Urinary bladder (tissue), 4 donors: Measurements from ENCODE around the gene ETV6. TPM values are rescaled to one million over a fixed set of nuclear protein-coding genes. Genes with fewer than 3 reads are reported as not detected.

Experiments
- DNase-seq: peaks from one replicate; pipeline ENCODE4 v3.0.0-alpha.2; 2015; ENCODE audit errors: extremely low spot score
- H3K27ac ChIP-seq: one replicate; pipeline ENCODE4 v1.5.1; 2013; ENCODE audit warnings: low read depth, mild to moderate bottlenecking, moderate library complexity
- H3K36me3 ChIP-seq: one replicate; pipeline ENCODE4 v1.6.1; 2013; ENCODE audit warnings: mild to moderate bottlenecking, moderate library complexity; ENCODE audit not compliant: insufficient read depth
- H3K4me1 ChIP-seq: one replicate; pipeline ENCODE4 v1.6.1; 2013; ENCODE audit warnings: mild to moderate bottlenecking, moderate library complexity; ENCODE audit not compliant: insufficient read depth
- H3K4me3 ChIP-seq: one replicate; pipeline ENCODE4 v1.5.1; 2013; ENCODE audit warnings: low read depth, low read length
- WGBS: extraction: QIAGEN DNeasy Blood & Tissue Kit; methylation state at CpG from one replicate; pipeline ENCODE4 v1.1.7; 2013; 5-methylcytosine and 5-hydroxymethylcytosine counted together
- polyA plus RNA-seq: library from polyadenylated mRNA; stranded (reverse); fragments of 200-250 nt; gene quantifications from one replicate; pipeline ENCODE4 v1.2.3, GENCODE V29; 2013
- total RNA-seq: library from RNA; depleted of rRNA; stranded (reverse); fragments of >200 nt; gene quantifications from one replicate; pipeline ENCODE4 v1.2.3, GENCODE V29; 2014
- donor health status: healthy with polysubstance abuse.
- donor health status: healthy.

Gene ETV6
- total and polyA plus RNA-seq, 2 donors: 11.8 to 12.7 TPM

DNA sequence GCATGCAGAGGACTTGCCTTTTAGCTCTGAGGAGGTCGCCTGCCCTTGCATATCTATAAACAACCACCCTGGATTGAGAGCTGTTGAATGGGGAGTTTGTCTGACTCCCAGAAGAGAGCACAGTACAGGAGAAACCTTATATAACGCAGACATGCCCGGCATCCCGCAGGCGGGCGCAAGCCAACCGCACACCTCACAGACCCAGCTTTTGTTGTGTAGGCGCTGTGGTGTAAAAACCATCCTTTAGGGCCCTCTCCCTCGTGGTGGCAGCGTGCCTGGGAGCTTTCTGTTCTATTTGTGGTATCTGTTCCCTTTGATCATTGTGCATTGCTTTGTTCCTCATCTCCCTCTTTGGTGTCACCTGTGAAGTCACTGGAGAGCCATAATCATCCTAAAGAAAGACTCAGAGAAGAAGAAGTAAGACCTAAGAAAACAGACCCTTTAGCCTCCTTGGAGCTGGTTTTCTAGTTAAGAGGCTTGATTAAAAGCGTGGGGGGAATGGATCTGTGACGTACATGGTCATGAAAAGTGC is 77.7 kb downstream of the ETV6 start:
- Histone ChIP-seq H3K4me1 (peaks cover 1% of the 10 kb centered on the region), H3K36me3 (no peaks in the 10 kb centered on the region), H3K4me3 (no peak overlapping the region), H3K27ac (no peak overlapping the region)
- WGBS: 80% methylated on average over 12 of the region's 12 CpGs
- no peak for DNase-seq

DNA sequence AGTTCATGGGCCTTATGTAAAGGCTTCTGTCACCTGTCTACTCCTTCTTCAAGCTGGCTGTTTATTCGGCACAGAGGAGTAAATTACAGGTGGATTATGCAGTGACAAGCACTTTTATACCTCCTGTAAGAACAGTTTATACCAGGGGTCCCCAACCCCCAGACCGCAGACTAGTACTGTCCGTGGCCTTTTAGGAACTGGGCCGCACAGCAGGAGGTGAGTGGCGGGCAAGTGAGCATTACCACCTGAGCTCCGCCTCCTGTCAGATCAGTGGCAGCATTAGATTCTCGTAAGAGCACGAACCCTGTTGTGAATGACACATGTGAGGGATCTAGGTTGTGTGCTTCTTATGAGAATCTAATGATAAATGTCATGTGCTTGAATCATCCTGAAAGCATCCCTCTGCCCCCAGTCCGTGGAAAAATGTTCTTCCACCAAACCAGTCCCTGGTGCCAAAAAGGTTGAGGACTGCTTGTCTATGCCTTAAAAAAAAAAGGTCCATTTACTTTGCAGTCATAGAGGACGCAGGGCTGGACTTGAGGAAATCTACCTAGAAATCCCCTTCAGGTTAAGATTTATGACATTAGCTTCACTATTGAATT is 78.8 kb downstream of the ETV6 start:
- DNase-seq: no peak
- peaks cover 1% of the 10 kb centered on the region for H3K4me1 ChIP-seq
- no peak overlapping the region for H3K27ac ChIP-seq
- WGBS: 84% methylated on average over 10 of the region's 10 CpGs
- H3K4me3 ChIP-seq: no peak overlapping the region
- H3K36me3 ChIP-seq: no peaks in the 10 kb centered on the region

DNA sequence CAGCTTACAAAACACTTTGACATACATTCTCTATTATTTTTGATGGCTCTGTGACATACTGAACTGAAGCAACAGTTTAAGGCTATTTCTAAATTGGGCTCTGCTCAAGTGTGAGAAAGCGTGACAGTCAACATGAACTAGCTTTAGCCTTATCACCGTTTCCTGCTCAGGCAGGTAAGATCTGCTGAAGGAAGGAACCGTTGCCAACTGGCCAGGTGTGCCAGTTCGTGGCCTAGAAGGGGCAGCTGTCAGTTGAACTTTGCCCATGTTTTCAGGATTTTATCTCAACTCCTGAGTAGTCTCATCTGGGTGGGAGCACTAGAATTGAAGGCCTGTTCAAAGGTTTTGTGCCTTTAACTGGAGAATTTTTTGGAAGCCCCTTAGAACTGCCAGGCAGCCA is 79.5 kb downstream of the ETV6 start:
- no peak overlapping the region for H3K27ac ChIP-seq
- DNase-seq: no peak
- H3K4me1 ChIP-seq: peaks cover 1% of the 10 kb centered on the region
- no peak overlapping the region for H3K4me3 ChIP-seq
- WGBS: 70% methylated on average over 4 of the region's 4 CpGs
- H3K36me3 ChIP-seq: no peaks in the 10 kb centered on the region

DNA sequence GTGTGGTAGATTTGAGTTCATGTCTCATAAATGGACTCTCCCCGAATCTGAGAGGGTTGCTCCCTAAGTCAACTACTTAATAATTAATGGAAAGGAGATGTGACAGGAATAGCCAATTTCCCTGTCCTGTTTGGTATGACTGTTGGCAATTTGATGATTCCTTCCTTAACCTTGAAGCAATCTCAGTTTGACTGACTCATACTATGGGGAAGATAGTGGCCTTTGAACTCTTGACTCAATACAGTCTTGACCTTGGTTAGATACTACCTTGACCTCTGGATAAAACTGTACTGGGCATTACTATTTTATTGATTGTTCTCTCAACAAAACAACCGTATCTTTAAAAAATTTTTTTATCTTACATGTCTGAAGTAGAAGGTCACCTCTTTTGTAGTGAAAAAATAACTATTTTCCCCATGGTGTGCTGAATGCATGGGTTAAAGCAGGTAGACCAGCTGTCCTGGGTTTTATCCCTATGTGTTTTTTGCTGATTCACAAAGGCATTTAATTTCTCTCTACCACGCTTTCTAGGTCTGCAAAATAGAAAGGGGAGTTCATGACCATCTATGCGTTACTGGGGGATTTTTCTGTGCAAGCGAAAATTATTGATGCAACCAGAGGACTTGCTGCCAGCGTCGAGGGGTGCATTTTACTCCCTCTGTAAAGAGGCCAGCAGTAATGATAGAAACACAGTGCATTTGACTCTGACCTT is 80.1 kb downstream of the ETV6 start:
- no peaks in the 10 kb centered on the region for H3K36me3 ChIP-seq
- WGBS: 83% methylated on average over 7 of the region's 7 CpGs
- H3K4me3 ChIP-seq: no peak overlapping the region
- DNase-seq: no peak
- peak overlapping the region; percentile 18 for H3K27ac ChIP-seq
- H3K4me1 ChIP-seq: peaks cover 1% of the 10 kb centered on the region

DNA sequence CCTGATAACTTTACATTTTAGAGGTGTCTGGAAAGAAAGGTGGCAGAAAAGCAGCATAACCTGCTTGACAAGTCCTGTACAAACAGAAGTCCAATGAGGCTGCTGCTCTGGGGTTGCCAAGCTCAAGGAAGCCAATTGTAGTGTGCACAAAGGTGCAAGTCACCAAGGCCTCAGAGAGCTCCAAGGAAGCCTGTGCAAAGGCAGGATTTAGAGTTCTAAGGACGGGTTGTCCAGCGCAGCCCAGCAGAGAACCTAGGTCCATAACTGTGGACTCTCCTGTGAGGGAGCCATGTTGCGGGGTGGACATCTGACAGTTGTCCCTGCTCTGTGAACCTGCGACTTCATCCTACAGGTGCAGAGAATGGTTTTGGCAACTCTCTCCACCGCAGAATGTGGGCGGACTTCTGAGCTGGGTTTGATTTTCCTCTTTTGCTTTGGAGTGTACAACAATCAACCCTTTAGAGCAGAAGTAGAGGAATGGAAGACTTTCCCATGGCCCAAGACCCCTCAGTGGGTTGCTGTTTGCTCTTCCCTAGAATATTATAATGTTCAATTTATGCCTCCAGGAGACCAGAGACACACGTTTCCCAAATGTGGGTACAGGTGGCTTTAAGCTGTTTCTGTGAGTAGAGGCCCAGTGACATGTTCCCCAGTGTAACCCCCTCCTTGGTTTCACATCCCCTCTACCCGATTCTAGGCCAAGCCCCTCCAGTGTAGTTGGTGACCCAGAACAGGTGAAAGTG is 81.0 kb downstream of the ETV6 start:
- H3K27ac ChIP-seq: peak overlapping the region; percentile 68
- H3K36me3 ChIP-seq: no peaks in the 10 kb centered on the region
- peaks cover 1% of the 10 kb centered on the region for H3K4me1 ChIP-seq
- peak; percentile 64 for DNase-seq
- no peak overlapping the region for H3K4me3 ChIP-seq
- 85% methylated on average over 8 of the region's 8 CpGs for WGBS

DNA sequence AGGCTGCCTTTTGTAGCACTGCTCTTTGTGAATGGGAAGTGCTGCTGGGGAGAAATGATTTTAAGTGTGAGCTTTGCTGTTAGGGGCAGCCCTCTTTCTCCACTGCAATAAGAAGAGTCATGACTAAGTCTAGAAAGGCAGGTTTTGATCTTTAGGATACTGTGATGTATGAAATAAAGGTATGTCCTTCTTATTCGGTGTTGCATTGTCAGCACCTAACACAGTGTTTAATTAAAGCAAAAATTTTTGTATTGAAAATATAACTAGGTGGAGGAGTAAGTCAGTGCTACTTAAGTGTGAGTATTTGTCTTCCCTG is 81.5 kb downstream of the ETV6 start:
- peak overlapping the region; percentile 68 for H3K27ac ChIP-seq
- 84% methylated on average over 1 of the region's 1 CpG for WGBS
- H3K4me3 ChIP-seq: no peak overlapping the region
- no peak for DNase-seq
- H3K36me3 ChIP-seq: no peaks in the 10 kb centered on the region
- H3K4me1 ChIP-seq: peaks cover 1% of the 10 kb centered on the region

DNA sequence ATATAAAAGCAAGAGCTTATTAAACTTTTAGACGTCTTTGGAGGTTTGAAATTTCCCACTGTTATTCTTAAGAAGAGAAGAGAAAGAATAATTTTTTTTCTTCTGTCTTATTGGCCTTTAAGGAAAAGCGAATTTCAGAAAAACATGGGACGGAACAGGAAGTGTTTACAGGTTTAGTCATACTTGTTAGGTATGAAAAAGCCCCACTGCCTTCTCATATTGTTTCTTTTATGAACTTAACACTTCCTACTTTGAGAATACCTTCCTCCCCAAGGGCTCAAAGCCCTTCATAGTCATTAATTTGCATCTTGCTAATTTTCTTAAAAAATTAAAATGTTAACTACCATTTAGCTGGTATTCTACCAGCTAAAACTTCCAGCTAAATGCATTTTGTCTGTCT is 82.0 kb downstream of the ETV6 start:
- Histone ChIP-seq H3K4me3 (no peak overlapping the region), H3K4me1 (peaks cover 1% of the 10 kb centered on the region), H3K27ac (no peak overlapping the region), H3K36me3 (no peaks in the 10 kb centered on the region)
- 56% methylated on average over 3 of the region's 3 CpGs for WGBS
- DNase-seq: no peak

DNA sequence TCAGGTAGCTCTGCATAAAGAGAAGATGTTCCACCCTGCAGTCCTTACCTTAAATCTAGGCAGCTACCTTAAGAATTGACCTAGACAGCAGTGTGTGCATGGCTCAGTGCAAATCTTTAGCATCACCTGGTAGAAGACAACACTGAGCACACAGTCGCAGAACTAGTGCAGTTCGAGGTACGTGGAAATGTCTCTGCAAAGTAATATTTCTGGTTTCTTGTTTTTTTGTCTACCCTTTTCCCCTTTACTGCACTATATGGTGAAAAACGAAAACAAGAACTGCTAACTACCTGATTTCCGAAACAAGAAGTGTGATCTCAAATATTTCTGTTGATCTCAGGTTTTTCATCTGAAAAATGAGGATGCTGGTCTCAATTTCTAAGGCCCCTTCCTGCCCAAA is 82.5 kb downstream of the ETV6 start:
- H3K27ac ChIP-seq: no peak overlapping the region

DNA sequence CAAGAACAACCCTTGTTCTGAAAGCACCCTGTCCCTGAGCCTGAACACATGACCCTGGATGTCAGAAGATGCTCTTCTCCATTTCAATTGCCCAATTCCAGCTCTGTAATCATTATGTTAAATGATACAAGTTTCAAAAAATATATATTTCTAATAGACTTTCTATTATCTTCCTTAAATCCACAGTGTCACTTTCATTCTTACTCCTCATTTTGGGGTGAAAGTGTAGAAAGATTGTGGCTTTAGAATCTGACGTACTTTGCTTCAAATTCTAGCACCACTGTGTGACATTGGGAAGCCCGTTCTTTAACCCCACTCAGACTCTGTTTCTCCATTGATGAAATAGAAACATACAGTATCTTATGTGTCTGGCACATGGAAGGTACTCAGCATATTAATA is 83.2 kb downstream of the ETV6 start:
- Histone ChIP-seq H3K4me3 (no peak overlapping the region), H3K27ac (no peak overlapping the region), H3K4me1 (peaks cover 1% of the 10 kb centered on the region), H3K36me3 (no peaks in the 10 kb centered on the region)
- 84% methylated on average over 2 of the region's 2 CpGs for WGBS
- DNase-seq: no peak

More for the DNA sequence above, 82.5 kb downstream of the ETV6 start:
- DNase-seq: no peak
- WGBS: 83% methylated on average over 5 of the region's 5 CpGs
- H3K4me1 ChIP-seq: peaks cover 1% of the 10 kb centered on the region
- H3K4me3 ChIP-seq: no peak overlapping the region
- no peaks in the 10 kb centered on the region for H3K36me3 ChIP-seq

DNA sequence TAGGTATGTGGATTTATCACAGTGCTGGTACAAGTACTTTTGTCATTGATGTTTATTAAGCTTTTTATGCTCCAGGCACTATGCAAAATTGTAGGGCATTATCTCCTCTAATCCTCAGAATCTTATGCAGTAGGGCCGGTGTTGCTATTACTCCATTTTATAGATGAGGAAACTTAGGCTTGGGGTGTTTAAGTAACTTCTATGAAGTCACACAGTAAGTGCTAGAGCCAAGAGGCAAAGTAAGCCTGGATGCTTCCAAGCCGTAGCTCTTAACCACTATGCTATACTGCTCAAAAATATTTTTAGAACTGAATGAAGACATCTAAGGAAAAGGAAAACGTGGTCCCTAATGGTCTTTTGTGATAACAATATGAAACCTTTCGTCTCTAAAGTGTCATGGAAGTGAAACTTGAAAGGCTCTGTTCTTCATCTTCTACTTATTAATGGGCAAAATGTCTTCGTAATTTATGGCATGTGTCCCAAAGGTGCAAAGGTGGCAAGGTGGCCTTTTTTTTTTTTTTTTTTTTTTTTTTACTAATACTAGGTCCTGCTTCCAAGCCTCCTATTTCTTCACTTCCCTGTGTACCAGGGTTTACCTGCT is 85.2 kb downstream of the ETV6 start:
- Histone ChIP-seq H3K27ac (no peak overlapping the region), H3K36me3 (no peaks in the 10 kb centered on the region), H3K4me1 (peaks cover 1% of the 10 kb centered on the region), H3K4me3 (no peak overlapping the region)
- no peak for DNase-seq
- WGBS: 82% methylated on average over 5 of the region's 5 CpGs

DNA sequence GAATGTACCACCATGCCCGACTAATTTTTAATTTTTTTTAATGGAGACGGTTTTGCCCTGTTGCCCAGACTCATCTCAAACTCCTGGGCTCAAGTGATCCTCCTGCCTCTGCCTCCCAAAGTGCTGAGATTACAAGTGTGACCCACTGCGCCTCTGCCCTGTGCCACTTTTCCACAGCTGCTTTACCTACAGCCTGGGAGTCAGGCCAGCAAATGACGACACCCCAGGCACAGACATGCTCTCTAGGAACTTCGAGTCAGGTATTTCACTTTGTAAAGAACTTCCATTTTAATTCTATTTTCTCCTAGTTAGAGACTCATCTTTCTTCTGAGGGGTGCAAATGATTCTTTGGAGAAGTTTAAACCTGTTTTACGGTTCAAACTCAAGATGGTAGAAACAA is 89.0 kb downstream of the ETV6 start:
- Histone ChIP-seq H3K4me3 (no peak overlapping the region), H3K36me3 (no peaks in the 10 kb centered on the region), H3K27ac (no peak overlapping the region), H3K4me1 (no peaks in the 10 kb centered on the region)
- WGBS: 94% methylated on average over 6 of the region's 6 CpGs
- no peak for DNase-seq

DNA sequence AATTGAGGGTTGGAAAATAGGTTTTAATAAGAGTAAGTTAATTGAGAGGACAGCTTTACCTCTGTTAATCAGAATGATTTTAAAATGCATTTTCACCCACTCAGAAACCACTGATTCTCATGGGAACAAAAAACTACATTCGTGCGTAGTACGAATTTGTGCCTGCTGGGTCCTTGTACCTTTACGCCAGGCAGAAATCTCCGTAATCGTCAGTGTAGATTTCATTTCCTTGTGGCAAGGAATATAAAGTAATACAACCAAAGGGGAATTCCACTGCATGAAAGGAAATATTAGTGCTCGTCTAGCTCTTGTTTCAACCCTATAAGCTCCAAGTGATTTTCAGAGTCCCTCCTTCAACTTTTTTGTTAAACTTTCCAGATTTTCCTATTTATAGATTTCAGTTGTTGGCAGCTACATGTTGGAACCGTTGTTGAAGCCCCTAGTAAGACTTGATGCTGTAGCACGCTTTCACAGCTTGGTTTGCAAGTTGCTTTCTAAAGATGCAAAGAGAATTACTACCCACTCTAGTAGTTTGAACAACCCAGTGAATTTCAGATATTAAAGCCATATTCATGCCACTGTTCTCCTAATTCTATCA is 90.6 kb downstream of the ETV6 start:
- no peak for DNase-seq
- WGBS: 68% methylated on average over 9 of the region's 9 CpGs
- Histone ChIP-seq H3K4me3 (no peak overlapping the region), H3K36me3 (no peaks in the 10 kb centered on the region), H3K27ac (no peak overlapping the region), H3K4me1 (no peaks in the 10 kb centered on the region)

DNA sequence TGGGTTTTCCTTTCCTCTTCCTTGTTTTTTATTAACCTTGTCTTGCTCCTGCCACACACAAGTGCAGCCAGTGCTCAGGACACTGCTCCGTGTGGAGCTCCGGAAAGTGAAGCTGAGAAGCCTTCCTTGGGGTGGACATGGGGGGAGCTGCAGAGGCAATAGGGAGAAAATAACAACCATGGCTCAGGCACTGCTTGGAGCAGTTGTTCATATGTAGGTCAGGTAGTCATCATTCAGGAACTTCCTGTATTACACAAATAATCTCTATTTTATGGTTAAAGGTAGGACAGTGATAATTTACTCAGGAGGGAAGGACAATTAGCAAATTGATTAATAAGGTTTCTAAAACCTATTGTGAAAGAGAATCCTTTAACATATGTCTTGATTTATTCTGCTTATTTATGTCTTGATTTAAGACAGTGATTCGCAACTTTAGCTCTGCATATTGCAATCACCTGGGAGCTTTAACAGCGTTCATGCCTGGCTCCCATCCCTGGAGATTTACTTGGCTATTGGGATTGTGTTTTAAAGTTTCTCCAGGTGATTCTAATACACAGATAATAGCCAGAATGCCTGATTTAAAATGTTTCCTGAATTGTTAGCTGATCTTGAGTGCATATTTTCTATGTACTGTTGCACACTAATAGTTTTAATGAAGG is 92.1 kb downstream of the ETV6 start:
- no peak for DNase-seq
- no peak overlapping the region for H3K4me3 ChIP-seq
- peaks cover 2% of the 10 kb centered on the region for H3K4me1 ChIP-seq
- H3K27ac ChIP-seq: no peak overlapping the region
- WGBS: 82% methylated on average over 4 of the region's 4 CpGs
- H3K36me3 ChIP-seq: no peaks in the 10 kb centered on the region
